Adrenal gland (tissue), 12 donors: ENCODE data around the gene TLE6. TPM values are rescaled to one million over a fixed set of nuclear protein-coding genes. Genes with fewer than 3 reads are reported as not detected.
A peak's percentile ranks its signal among the peaks of the same experiment; 100 is the strongest.

ENCODE experiments used
- DNase-seq, 7 donors: peaks; one replicate each; pipeline ENCODE4 v3.0.0-alpha.2; 2019 to 2020
- H3K27ac ChIP-seq, 5 donors: fragments of 200-600 bp; sonication (generic) in 4 of 5; 1 replicate in 3 of 5; 2 replicates in 2 of 5; pipeline versions ENCODE4 v1.5.1 to v1.8.0; 2016 to 2020; ENCODE audit warnings: mild to moderate bottlenecking in 1 of 5
- H3K27me3 ChIP-seq: fragments of 200-600 bp; 2 replicates; pipeline ENCODE4 v1.8.0; 2021
- H3K36me3 ChIP-seq, 2 donors: fragments of 200-600 bp; replicated peaks in 1 of 2; 1 replicate in 1 of 2; 2 replicates in 1 of 2; pipeline versions ENCODE4 v1.5.1 to v1.8.0; 2018 to 2022
- H3K4me1 ChIP-seq, 2 donors: fragments of 200-600 bp; replicated peaks in 1 of 2; 1 replicate in 1 of 2; 2 replicates in 1 of 2; pipeline versions ENCODE4 v1.5.1 to v1.8.0; 2018 to 2021
- H3K4me3 ChIP-seq, 4 donors: fragments of 200-600 bp; sonication (generic) in 3 of 4; one replicate each; pipeline ENCODE4 v1.5.1; 2016 to 2018
- H3K9me3 ChIP-seq, 3 donors: fragments of 200-600 bp; sonication (generic) in 1 of 3; replicated peaks in 1 of 3; 1 replicate in 2 of 3; 2 replicates in 1 of 3; pipeline versions ENCODE4 v1.5.1 to v1.8.0; 2016 to 2021
- POLR2A ChIP-seq, 2 donors: fragments of 450-650 bp; IDR thresholded peaks; one replicate each; pipeline ENCODE4 v1.6.1; 2017; ENCODE audit warnings: antibody characterized with exemption in 2 of 2, mild to moderate bottlenecking in 2 of 2, moderate library complexity in 1 of 2
- WGBS, 4 donors: extraction: QIAGEN DNeasy Blood & Tissue Kit in 2 of 4; methylation state at CpG; one replicate each; pipeline versions ENCODE4 v1.1.5 to v1.1.7; 2013 to 2017; 5-methylcytosine and 5-hydroxymethylcytosine counted together
- intact Hi-C, 2 donors: fragments of 100-400 bp; cut with DNase I; formaldehyde crosslinking; loops; one replicate each; pipeline versions ENCODE4 v1.14.1 to v1.15.0; 2022 to 2023
- polyA plus RNA-seq, 3 donors: library from polyadenylated mRNA; stranded (reverse); fragments of 200-250 nt in 2 of 3; fragments of 350-450 nt in 1 of 3; fragmentation: Illumina TruSeq in 1 of 3; extraction: RNeasy Lipid Tissue Mini Kit (QIAGEN cat#74804) in 1 of 3; gene quantifications; one replicate each; pipeline ENCODE4 v1.2.3, GENCODE V29; 2013 to 2014
- total RNA-seq, 9 donors: library from RNA; depleted of rRNA in 4 of 9; stranded (reverse); fragments of >200 nt in 4 of 9; fragments of 120-200 nt in 1 of 9; fragmentation: NEBNext Ultra II Directional in 1 of 9; extraction: Animal tissue kit (Norgen Biotek cat#: 25700) in 1 of 9; gene quantifications; one replicate each; pipeline versions ENCODE4 v1.1.0 to v1.2.4, GENCODE V29; 2013 to 2023
- TF ChIP-seq, protein P1 (sequence below), 6 experiments: fragments of 450-650 bp in 4 of 6; fragments of 200-600 bp in 2 of 6; sonication (generic) in 1 of 6; IDR thresholded peaks; 1 replicate in 5 of 6; 2 replicates in 1 of 6; pipeline versions ENCODE4 v1.5.1 to v1.8.0; 2016 to 2021; ENCODE audit warnings: antibody characterized with exemption in 6 of 6, mild to moderate bottlenecking in 2 of 6, moderate library complexity in 1 of 6
- donor health status: healthy with polysubstance abuse.
- donor health status: Bipolar disorder and iron deficiency.
- donor health status: DM: yes; HTN: yes; CAD: no.
- donor health status: DM: no; HTN: no; CAD: no.
- donor health status: DM: no; HTN: no; CAD: no.
- donor health status: DM: yes; HTN: yes; CAD: no.

Gene TLE6
- total and polyA plus RNA-seq, 12 donors, result 0.48 to 13.9 (median 2.0) TPM

DNA sequence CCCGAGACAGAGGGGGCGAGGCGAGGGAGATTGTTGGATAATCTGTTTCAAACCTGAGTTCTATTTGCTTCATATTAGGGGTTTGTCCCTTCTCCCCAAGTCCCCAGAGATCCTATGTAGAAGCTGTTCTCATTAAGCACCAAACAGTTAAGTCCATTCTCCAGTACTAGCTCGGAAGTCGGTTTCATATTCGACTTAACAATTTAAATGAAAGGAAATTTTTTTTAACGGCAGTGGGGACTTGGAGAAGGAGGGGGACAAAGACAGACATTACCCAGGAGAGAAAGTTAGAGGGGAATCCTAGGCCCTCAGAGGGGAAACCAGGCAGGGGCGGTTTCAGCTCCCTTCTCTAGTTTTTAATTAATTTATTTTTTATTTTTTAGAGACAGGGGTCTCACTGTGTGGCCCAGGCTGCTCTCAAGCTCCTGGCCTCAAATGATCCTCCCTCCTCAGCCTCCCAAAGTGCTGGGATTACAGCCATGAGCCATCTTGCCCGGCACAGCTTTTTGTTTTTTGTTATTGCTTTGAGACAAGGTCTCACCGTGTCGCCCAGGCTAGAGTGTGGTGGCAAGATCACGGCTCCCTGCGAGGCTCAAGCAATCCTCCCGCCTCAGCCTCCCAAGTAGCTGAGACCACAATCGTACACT, 65.4 kb downstream of the TLE6 start:
- Histone ChIP-seq H3K4me3 (no peak overlapping the region), H3K4me1 (peaks cover 4 to 13% of the 10 kb centered on the region in 2 donors), H3K36me3 (no peaks in the 10 kb centered on the region), H3K9me3 (no peaks in the 10 kb centered on the region), H3K27me3 (no peaks in the 10 kb centered on the region), H3K27ac (peak overlapping the region in 1 of 5 donors; percentile 58)
- intact Hi-C loops, result no loop called here
- DNase-seq, result no peak
- 49 to 58% (median 52%) methylated on average over 15 of the region's 15 CpGs for WGBS, 4 donors
- TF ChIP-seq, protein P1, sequence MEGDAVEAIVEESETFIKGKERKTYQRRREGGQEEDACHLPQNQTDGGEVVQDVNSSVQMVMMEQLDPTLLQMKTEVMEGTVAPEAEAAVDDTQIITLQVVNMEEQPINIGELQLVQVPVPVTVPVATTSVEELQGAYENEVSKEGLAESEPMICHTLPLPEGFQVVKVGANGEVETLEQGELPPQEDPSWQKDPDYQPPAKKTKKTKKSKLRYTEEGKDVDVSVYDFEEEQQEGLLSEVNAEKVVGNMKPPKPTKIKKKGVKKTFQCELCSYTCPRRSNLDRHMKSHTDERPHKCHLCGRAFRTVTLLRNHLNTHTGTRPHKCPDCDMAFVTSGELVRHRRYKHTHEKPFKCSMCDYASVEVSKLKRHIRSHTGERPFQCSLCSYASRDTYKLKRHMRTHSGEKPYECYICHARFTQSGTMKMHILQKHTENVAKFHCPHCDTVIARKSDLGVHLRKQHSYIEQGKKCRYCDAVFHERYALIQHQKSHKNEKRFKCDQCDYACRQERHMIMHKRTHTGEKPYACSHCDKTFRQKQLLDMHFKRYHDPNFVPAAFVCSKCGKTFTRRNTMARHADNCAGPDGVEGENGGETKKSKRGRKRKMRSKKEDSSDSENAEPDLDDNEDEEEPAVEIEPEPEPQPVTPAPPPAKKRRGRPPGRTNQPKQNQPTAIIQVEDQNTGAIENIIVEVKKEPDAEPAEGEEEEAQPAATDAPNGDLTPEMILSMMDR (IDR thresholded peaks at IDR 0.05), result no peak
- no peak for TF ChIP-seq POLR2A (IDR thresholded peaks at IDR 0.05)

Other genes starting within 250 kb of the TLE6 start
- 10 to 100 TPM; 25.1 to 75.8 (median 36.9) TPM for gene SLC39A3, start 237.5 kb upstream of the TLE6 start, total RNA-seq
- 10 to 100 TPM; 39.4 to 72.2 (median 44.2) TPM for gene SLC39A3, start 237.5 kb upstream of the TLE6 start, polyA plus RNA-seq
- 10 to 100 TPM; 28.2 to 79.2 (median 54.2) TPM for gene SGTA, start 194.3 kb upstream of the TLE6 start, total RNA-seq
- gene SGTA, start 194.3 kb upstream of the TLE6 start, polyA plus RNA-seq, result 100 to 1,000 TPM in 1 of 3 donors, 10 to 100 TPM in 2; 30.3 to 104 (median 74.5) TPM
- gene THOP1, start 192.1 kb upstream of the TLE6 start, total RNA-seq, result 10 to 100 TPM; 33.0 to 77.3 (median 44.0) TPM
- 100 to 1,000 TPM in 1 of 3 donors, 10 to 100 TPM in 2; 23.1 to 138 (median 63.0) TPM for gene THOP1, start 192.1 kb upstream of the TLE6 start, polyA plus RNA-seq
- gene ZNF554, start 157.7 kb upstream of the TLE6 start, total RNA-seq, result 1 to 10 TPM; 1.6 to 6.4 (median 4.3) TPM
- 1 to 10 TPM; 2.7 to 6.9 (median 3.3) TPM for gene ZNF554, start 157.7 kb upstream of the TLE6 start, polyA plus RNA-seq
- gene ZNF555, start 136.1 kb upstream of the TLE6 start, total RNA-seq, result 1 to 10 TPM; 2.5 to 7.2 (median 6.0) TPM
- gene ZNF555, start 136.1 kb upstream of the TLE6 start, polyA plus RNA-seq, result 1 to 10 TPM; 1.9 to 5.7 (median 3.0) TPM
- gene ZNF556, start 110.2 kb upstream of the TLE6 start, total RNA-seq, result under 1 TPM in 6 of 9 donors, not detected in 3; 0.06 to 0.45 (median 0.13) TPM
- gene ZNF556, start 110.2 kb upstream of the TLE6 start, polyA plus RNA-seq, result under 1 TPM; 0.03 to 0.18 (median 0.08) TPM
- gene ZNF57, start 76.6 kb upstream of the TLE6 start, total RNA-seq, result 1 to 10 TPM; 2.6 to 5.7 (median 3.5) TPM
- 1 to 10 TPM; 2.7 to 3.9 (median 3.4) TPM for gene ZNF57, start 76.6 kb upstream of the TLE6 start, polyA plus RNA-seq
- 10 to 100 TPM in 1 of 9 donors, 1 to 10 TPM in 8; 1.1 to 10.6 (median 3.9) TPM for gene ZNF77, start 32.6 kb upstream of the TLE6 start, total RNA-seq
- 1 to 10 TPM; 2.9 to 3.2 (median 3.1) TPM for gene ZNF77, start 32.6 kb upstream of the TLE6 start, polyA plus RNA-seq
- gene TLE2, start 51.7 kb downstream of the TLE6 start, total RNA-seq, result 100 to 1,000 TPM in 1 of 9 donors, 10 to 100 TPM in 7, 1 to 10 TPM in 1; 4.0 to 104 (median 55.6) TPM
- 100 to 1,000 TPM in 1 of 3 donors, 10 to 100 TPM in 1, 1 to 10 TPM in 1; 8.4 to 106 (median 70.3) TPM for gene TLE2, start 51.7 kb downstream of the TLE6 start, polyA plus RNA-seq
- gene TLE5, start 84.9 kb downstream of the TLE6 start, total RNA-seq, result 100 to 1,000 TPM; 167 to 968 (median 640) TPM
- gene TLE5, start 84.9 kb downstream of the TLE6 start, polyA plus RNA-seq, result 1,000 to 10,000 TPM in 2 of 3 donors, 100 to 1,000 TPM in 1; 237 to 2,300 (median 1,557) TPM
- 10 to 100 TPM; 11.5 to 84.3 (median 64.2) TPM for gene GNA11, start 116.8 kb downstream of the TLE6 start, total RNA-seq
- gene GNA11, start 116.8 kb downstream of the TLE6 start, polyA plus RNA-seq, result 10 to 100 TPM; 20.6 to 38.3 (median 35.6) TPM
- gene GNA15, start 158.5 kb downstream of the TLE6 start, total RNA-seq, result 10 to 100 TPM in 4 of 9 donors, 1 to 10 TPM in 4, under 1 TPM in 1; 0.61 to 16.3 (median 9.7) TPM
- gene GNA15, start 158.5 kb downstream of the TLE6 start, polyA plus RNA-seq, result 1 to 10 TPM; 1.6 to 7.3 (median 5.8) TPM
- gene S1PR4, start 201.2 kb downstream of the TLE6 start, total RNA-seq, result 1 to 10 TPM in 7 of 9 donors, under 1 TPM in 2; 0.78 to 5.5 (median 2.5) TPM
- 1 to 10 TPM in 2 of 3 donors, not detected in 1; 1.6 to 2.2 TPM for gene S1PR4, start 201.2 kb downstream of the TLE6 start, polyA plus RNA-seq
- 100 to 1,000 TPM in 4 of 9 donors, 10 to 100 TPM in 5; 51.5 to 193 (median 94.4) TPM for gene NCLN, start 208.4 kb downstream of the TLE6 start, total RNA-seq
- gene NCLN, start 208.4 kb downstream of the TLE6 start, polyA plus RNA-seq, result 100 to 1,000 TPM in 1 of 3 donors, 10 to 100 TPM in 2; 57.6 to 127 (median 93.6) TPM
- gene CELF5, start 247.1 kb downstream of the TLE6 start, total RNA-seq, result 1 to 10 TPM in 1 of 9 donors, under 1 TPM in 4, not detected in 4; 0.08 to 1.6 (median 0.61) TPM
- gene CELF5, start 247.1 kb downstream of the TLE6 start, polyA plus RNA-seq, result under 1 TPM; 0.40 to 0.60 (median 0.56) TPM